Aorta (tissue), 5 donors: ENCODE results near the gene ZNF184. TPM values are rescaled to one million over a fixed set of nuclear protein-coding genes. Genes with fewer than 3 reads are reported as not detected.

ENCODE experiments used
- ATAC-seq: fragments of 200-7000 bp; cut with Tn5 transposase; one replicate; pipeline ENCODE4 v1.9.1; 2022; ENCODE audit warnings: moderate library complexity; ENCODE audit not compliant: low FRiP score
- DNase-seq, 2 donors: peaks; one replicate each; pipeline ENCODE4 v3.0.0-alpha.2; 2020
- H3K27ac ChIP-seq, 2 donors: one replicate each; pipeline ENCODE4 v1.5.1; 2013; ENCODE audit warnings: low read length in 2 of 2, mild to moderate bottlenecking in 2 of 2, moderate library complexity in 2 of 2, control low read depth in 1 of 2, inconsistent platforms in 1 of 2, low read depth in 1 of 2
- H3K27me3 ChIP-seq, 2 donors: one replicate each; pipeline ENCODE4 v1.6.1; 2013; ENCODE audit warnings: control low read depth in 1 of 2, low read length in 1 of 2, mild to moderate bottlenecking in 1 of 2, moderate library complexity in 1 of 2; ENCODE audit not compliant: insufficient read depth in 2 of 2, control insufficient read depth in 1 of 2
- H3K36me3 ChIP-seq, 2 donors: one replicate each; pipeline ENCODE4 v1.6.1; 2013; ENCODE audit warnings: control low read depth in 1 of 2, low read length in 1 of 2, mild to moderate bottlenecking in 1 of 2; ENCODE audit not compliant: insufficient read depth in 2 of 2, control insufficient read depth in 1 of 2
- H3K4me1 ChIP-seq, 2 donors: one replicate each; pipeline ENCODE4 v1.6.1; 2013; ENCODE audit warnings: low read length in 2 of 2, control low read depth in 1 of 2, mild to moderate bottlenecking in 1 of 2, moderate library complexity in 1 of 2; ENCODE audit not compliant: insufficient read depth in 2 of 2, control insufficient read depth in 1 of 2
- H3K4me3 ChIP-seq, 2 donors: one replicate each; pipeline ENCODE4 v1.5.1; 2013; ENCODE audit warnings: low read length in 2 of 2, control low read depth in 1 of 2, mild to moderate bottlenecking in 1 of 2
- H3K9me3 ChIP-seq: one replicate; pipeline ENCODE4 v1.6.1; 2013; ENCODE audit warnings: mild to moderate bottlenecking, low read length; ENCODE audit not compliant: control insufficient read depth
- WGBS, 2 donors: extraction: QIAGEN DNeasy Blood & Tissue Kit; methylation state at CpG; one replicate each; pipeline ENCODE4 v1.1.7; 2013; 5-methylcytosine and 5-hydroxymethylcytosine counted together
- intact Hi-C, 2 donors: fragments of 100-400 bp; cut with DNase I; formaldehyde crosslinking; loops; one replicate each; pipeline versions ENCODE4 v1.14.2 to v1.15.0; 2022
- polyA plus RNA-seq, 2 donors: library from polyadenylated mRNA; stranded (reverse); fragments of 200-250 nt; gene quantifications; one replicate each; pipeline ENCODE4 v1.2.3, GENCODE V29; 2013
- total RNA-seq, 2 donors: library from RNA; stranded (reverse); fragmentation: NEBNext Ultra II Directional; extraction: Animal tissue kit (Norgen Biotek cat#: 25700); gene quantifications; one replicate each; pipeline ENCODE4 v1.2.1, GENCODE V29; 2021
- donor health status: healthy with polysubstance abuse.
- donor health status: Bipolar disorder and iron deficiency.
- donor health status: DM: no; HTN: no; CAD: no.
- donor health status: DM: no; HTN: no; CAD: no.
- donor health status: DM: yes; HTN: yes; CAD: no.

The ZNF184 gene
- total and polyA plus RNA-seq, 4 donors = 2.3 to 8.0 (median 3.9) TPM

GRCh38 chr6:27505209-27506027 is 32.5 kb upstream of the ZNF184 start:
- Histone ChIP-seq H3K4me1 (no peaks in the 10 kb centered on the region), H3K36me3 (no peaks in the 10 kb centered on the region), H3K4me3 (no peak overlapping the region), H3K9me3 (no peaks in the 10 kb centered on the region), H3K27me3 (peaks cover 0 to 2% of the 10 kb centered on the region in 2 donors), H3K27ac (no peak overlapping the region)
- intact Hi-C loops = loop anchor here in 1 of 2 donors (10.0 kb wide), 1 partner anchor 399 kb away; no protein-coding TSS in a partner anchor
- no peak for ATAC-seq
- 34 to 35% methylated on average over 20 of the region's 20 CpGs for WGBS, 2 donors
- no peak for DNase-seq

GRCh38 chr6:27503436-27504030 is 30.6 kb upstream of the ZNF184 start:
- peak overlapping the region; percentile 8 to 24 for H3K4me3 ChIP-seq
- 7% methylated on average over 21 of the region's 21 CpGs for WGBS, 2 donors
- H3K4me1 ChIP-seq = no peaks in the 10 kb centered on the region
- DNase-seq = peak; percentile 67 to 90
- H3K27me3 ChIP-seq = peaks cover 0 to 2% of the 10 kb centered on the region in 2 donors
- peak; percentile 91 for ATAC-seq
- H3K27ac ChIP-seq = no peak overlapping the region
- H3K9me3 ChIP-seq = no peaks in the 10 kb centered on the region
- intact Hi-C loops = loop anchor here in 1 of 2 donors (10.0 kb wide), 1 partner anchor 401 kb away; no protein-coding TSS in a partner anchor
- H3K36me3 ChIP-seq = no peaks in the 10 kb centered on the region

DNA sequence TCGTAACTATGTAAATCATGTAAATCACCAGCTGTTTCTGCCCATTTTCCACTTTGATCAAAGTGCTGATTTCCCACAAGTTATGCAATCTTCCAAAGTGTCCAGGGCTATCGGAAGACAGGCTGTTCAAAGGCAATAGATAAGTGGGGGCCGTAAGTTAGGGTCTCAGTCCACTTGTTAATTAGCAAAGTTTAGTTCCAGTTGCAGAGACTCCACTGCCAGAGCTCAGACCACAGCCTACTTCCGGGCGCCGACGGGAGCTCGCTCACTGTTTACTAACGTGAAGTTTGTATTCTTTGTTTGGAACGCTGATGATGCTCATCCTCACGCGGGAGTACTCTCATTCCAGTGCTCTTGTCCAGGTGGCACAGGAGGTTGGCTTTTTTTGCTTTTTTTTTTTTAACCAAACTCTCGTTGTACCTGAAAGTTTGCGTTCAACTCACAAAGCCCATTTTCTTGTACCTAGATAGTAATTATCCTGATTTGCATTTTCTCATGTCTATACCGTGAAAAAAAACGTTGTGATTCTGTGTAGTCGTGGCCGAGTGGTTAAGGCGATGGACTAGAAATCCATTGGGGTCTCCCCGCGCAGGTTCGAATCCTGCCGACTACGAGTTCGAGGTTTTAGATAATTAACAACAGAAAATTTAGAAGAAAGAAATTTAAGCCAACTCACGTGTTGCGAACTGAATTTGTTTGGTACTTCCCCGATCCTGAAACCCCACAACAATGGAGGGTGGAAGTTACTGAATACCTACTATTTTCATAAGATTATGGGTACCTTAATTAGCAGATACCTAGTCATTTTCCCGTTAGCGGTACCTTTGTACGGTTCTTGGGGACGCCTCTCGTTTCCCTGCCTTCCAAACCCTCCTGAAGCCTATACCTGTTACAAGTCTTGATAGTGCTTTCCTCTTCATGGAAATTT is 29.9 kb upstream of the ZNF184 start:
- 3% methylated on average over 33 of the region's 33 CpGs for WGBS, 2 donors
- Histone ChIP-seq H3K27ac (no peak overlapping the region), H3K27me3 (peaks cover 0 to 2% of the 10 kb centered on the region in 2 donors), H3K9me3 (no peaks in the 10 kb centered on the region), H3K36me3 (no peaks in the 10 kb centered on the region), H3K4me1 (no peaks in the 10 kb centered on the region), H3K4me3 (peak overlapping the region; percentile 8 to 28)
- DNase-seq (peak in 1 of 2 donors; percentile 68), ATAC-seq (peak; percentile 86)
- intact Hi-C loops = loop anchor here in 1 of 2 donors (10.0 kb wide), 1 partner anchor 402 kb away; no protein-coding TSS in a partner anchor

DNA sequence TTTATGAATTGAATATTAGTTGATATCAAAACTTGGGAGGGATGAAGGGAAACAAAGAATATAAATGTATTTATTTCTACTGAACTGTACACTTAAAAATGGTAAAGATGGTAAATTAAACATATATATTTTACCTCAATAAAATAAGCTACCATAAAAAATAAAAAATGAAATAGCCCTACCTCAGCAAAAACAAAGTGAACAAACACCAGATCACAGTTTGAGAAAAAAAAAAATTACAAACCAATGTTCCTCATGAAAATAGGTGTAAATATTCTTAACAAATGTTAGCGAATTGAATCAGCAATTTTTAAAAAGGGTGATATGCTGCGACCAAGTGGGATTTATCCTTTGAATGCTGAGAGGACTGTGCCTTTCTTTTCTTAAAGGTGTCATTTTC is 28.3 kb upstream of the ZNF184 start:
- intact Hi-C loops = loop anchor here in 1 of 2 donors (10.0 kb wide), 1 partner anchor 404 kb away; no protein-coding TSS in a partner anchor
- 77 to 83% methylated on average over 2 of the region's 2 CpGs for WGBS, 2 donors
- Histone ChIP-seq H3K4me1 (no peaks in the 10 kb centered on the region), H3K9me3 (no peaks in the 10 kb centered on the region), H3K36me3 (no peaks in the 10 kb centered on the region), H3K27ac (no peak overlapping the region), H3K4me3 (no peak overlapping the region), H3K27me3 (peaks cover 0 to 2% of the 10 kb centered on the region in 2 donors)
- ATAC-seq = no peak
- DNase-seq = no peak

DNA sequence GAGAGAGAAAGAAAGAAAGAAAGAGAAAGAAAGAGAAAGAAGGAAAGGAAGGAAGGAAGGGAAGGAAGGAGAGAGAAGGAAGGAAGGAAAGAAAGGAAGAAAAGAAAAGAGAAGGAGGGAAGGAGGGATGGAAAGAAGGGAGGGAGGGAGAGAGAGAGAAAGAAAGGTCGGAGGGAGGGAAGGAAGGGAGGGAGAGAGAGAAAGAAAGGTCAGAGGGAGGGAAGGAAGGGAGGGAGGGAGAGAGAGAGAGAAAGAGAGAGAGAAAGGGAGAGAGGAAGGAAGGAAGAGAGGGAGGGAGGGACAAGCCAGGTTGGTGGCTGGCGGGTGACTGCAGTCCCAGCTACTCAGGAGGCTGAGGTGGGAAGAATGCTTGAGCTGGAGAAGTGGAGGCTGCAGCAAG is 27.3 kb upstream of the ZNF184 start:
- ATAC-seq = no peak
- H3K4me3 ChIP-seq = no peak overlapping the region
- 33 to 38% methylated on average over 2 of the region's 2 CpGs for WGBS, 2 donors
- no peaks in the 10 kb centered on the region for H3K9me3 ChIP-seq
- H3K27ac ChIP-seq = no peak overlapping the region
- H3K27me3 ChIP-seq = peaks cover 0 to 2% of the 10 kb centered on the region in 2 donors
- H3K4me1 ChIP-seq = no peaks in the 10 kb centered on the region
- no peak for DNase-seq
- intact Hi-C loops = loop anchor here in 1 of 2 donors (10.0 kb wide), 1 partner anchor 405 kb away; no protein-coding TSS in a partner anchor
- H3K36me3 ChIP-seq = no peaks in the 10 kb centered on the region

DNA sequence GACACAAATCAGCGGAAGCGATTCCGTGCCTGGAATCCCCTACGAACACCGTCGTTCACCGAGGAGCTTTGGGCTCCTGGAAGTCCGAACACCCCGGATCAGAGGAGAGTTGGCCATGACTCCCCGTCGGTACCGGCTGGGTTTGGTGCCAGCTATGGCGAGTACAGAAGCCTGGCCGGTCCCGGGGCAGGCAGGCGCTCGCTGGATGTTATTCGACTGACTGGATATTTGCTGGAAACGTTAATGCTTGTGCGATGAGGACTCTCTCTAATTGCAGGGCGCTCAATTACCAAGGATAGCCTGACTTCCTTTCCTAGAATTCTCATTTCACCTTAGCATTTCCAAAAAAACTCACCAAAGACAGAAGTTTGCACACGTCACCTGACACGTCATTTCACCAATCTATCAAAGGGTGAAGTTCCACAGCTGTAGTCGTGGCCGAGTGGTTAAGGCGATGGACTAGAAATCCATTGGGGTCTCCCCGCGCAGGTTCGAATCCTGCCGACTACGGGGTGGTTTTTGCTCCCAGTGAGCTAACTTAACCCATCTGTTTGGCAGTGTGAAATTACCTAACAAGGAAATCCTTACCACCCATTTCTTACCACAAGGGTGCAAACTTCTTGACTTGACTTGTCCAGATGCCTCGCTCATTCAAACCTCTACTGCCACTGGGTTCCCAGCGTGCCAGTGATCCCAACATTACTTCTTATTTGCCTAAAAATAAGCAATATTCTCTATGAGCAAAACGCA is 22.7 kb upstream of the ZNF184 start:
- DNase-seq = peak; percentile 69 to 87
- 3 to 4% methylated on average over 34 of the region's 34 CpGs for WGBS, 2 donors

DNA sequence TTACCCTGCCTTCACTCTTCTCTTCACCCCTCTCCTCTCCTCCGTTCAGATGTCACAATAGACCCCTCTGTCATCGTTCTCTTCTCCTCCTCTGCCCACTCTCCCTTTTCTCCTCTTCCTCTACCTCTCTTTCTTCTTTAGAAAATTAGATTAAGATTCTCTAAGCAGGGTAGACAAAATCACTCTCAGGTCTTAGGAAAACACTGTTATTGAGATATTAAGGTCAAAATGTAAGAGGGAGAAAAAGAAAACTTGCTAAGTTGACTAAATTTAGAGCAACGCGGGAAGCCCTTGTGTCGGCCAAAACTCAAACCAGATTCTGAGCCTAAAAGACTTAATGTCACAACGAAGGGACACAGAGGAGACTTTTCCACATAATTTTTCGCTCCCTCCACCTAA is 22.1 kb upstream of the ZNF184 start:
- H3K4me3 ChIP-seq = peak overlapping the region; percentile 41 to 54
- 11% methylated on average over 7 of the region's 7 CpGs for WGBS, 2 donors
- no peaks in the 10 kb centered on the region for H3K4me1 ChIP-seq
- intact Hi-C loops = no loop called here
- H3K36me3 ChIP-seq = no peaks in the 10 kb centered on the region
- DNase-seq (no peak), ATAC-seq (no peak)
- no peaks in the 10 kb centered on the region for H3K27me3 ChIP-seq
- H3K9me3 ChIP-seq = no peaks in the 10 kb centered on the region
- peak overlapping the region in 1 of 2 donors; percentile 50 for H3K27ac ChIP-seq

More for the DNA sequence above, 22.7 kb upstream of the ZNF184 start:
- peak overlapping the region in 1 of 2 donors; percentile 50 for H3K27ac ChIP-seq
- no peaks in the 10 kb centered on the region for H3K36me3 ChIP-seq
- H3K4me1 ChIP-seq = no peaks in the 10 kb centered on the region
- ATAC-seq = peak; percentile 82
- H3K4me3 ChIP-seq = peak overlapping the region; percentile 41 to 54
- intact Hi-C loops = no loop called here
- no peaks in the 10 kb centered on the region for H3K27me3 ChIP-seq
- H3K9me3 ChIP-seq = no peaks in the 10 kb centered on the region
